Fibroblast of lung (primary cell): ENCODE data around the gene PCBD1. TPM values are rescaled to one million over a fixed set of nuclear protein-coding genes. Genes with fewer than 3 reads are reported as not detected.

Experiments used
- DNase-seq, 2 donors: peaks; one replicate each; pipeline versions ENCODE4 v3.0.0 to v3.0.0-alpha.2; 2010; ENCODE audit warnings: low read depth in 2 of 2
- H2AFZ ChIP-seq: 2 replicates; pipeline ENCODE4 v1.5.1; 2012; ENCODE audit warnings: low read length, control low read depth, inconsistent platforms
- H3K27ac ChIP-seq: 2 replicates; pipeline ENCODE4 v1.5.1; 2011; ENCODE audit warnings: low read length, control low read depth; ENCODE audit not compliant: insufficient read depth
- H3K27me3 ChIP-seq: 2 replicates; pipeline ENCODE4 v1.5.1; 2011; ENCODE audit warnings: mild to moderate bottlenecking, low read length; ENCODE audit not compliant: control insufficient read depth, insufficient read depth
- H3K36me3 ChIP-seq: 2 replicates; pipeline ENCODE4 v1.5.1; 2011; ENCODE audit warnings: low read length; ENCODE audit not compliant: control insufficient read depth, insufficient read depth
- H3K4me1 ChIP-seq: 2 replicates; pipeline ENCODE4 v1.5.1; 2011; ENCODE audit warnings: low read length; ENCODE audit not compliant: control insufficient read depth, insufficient read depth; ENCODE audit errors: extremely low read depth
- H3K4me2 ChIP-seq: 2 replicates; pipeline ENCODE4 v1.5.1; 2011; ENCODE audit warnings: low read length, control low read depth; ENCODE audit not compliant: insufficient read depth; ENCODE audit errors: extremely low read depth
- H3K4me3 ChIP-seq, 4 experiments: fragments of 200-600 bp in 1 of 4; sonication (generic) in 1 of 4; replicated peaks in 1 of 4; 2 replicates each; pipeline ENCODE4 v1.5.1; 2011 to 2016; ENCODE audit warnings: low read length in 4 of 4, low read depth in 3 of 4, mild to moderate bottlenecking in 3 of 4, control low read depth in 2 of 4, inconsistent platforms in 1 of 4, mixed read lengths in 1 of 4; ENCODE audit not compliant: insufficient read depth in 1 of 4; ENCODE audit errors: control extremely low read depth in 1 of 4
- H3K79me2 ChIP-seq: 2 replicates; pipeline ENCODE4 v1.5.1; 2012; ENCODE audit warnings: mild to moderate bottlenecking, low read length, inconsistent platforms; ENCODE audit not compliant: control insufficient read depth, insufficient read depth
- H3K9ac ChIP-seq: 2 replicates; pipeline ENCODE4 v1.5.1; 2011; ENCODE audit warnings: mild to moderate bottlenecking, low read length, control low read depth; ENCODE audit not compliant: insufficient read depth
- H3K9me3 ChIP-seq: 2 replicates; pipeline ENCODE4 v1.5.1; 2012; ENCODE audit warnings: low read depth, low read length; ENCODE audit not compliant: control insufficient read depth, insufficient read depth
- H4K20me1 ChIP-seq: 2 replicates; pipeline ENCODE4 v1.5.1; 2011; ENCODE audit warnings: low read length; ENCODE audit not compliant: control insufficient read depth, insufficient read depth; ENCODE audit errors: extremely low read depth
- EZH2 ChIP-seq: IDR thresholded peaks from 2 replicates; pipeline ENCODE4 v1.5.1; 2012; ENCODE audit warnings: low read length, control low read depth, mild to moderate bottlenecking; ENCODE audit errors: missing control alignments
- polyA plus RNA-seq, 2 donors: library from polyadenylated mRNA; depleted of rRNA in 1 of 2; stranded (reverse) in 1 of 2; unstranded in 1 of 2; fragments of >200 nt; gene quantifications; 2 replicates each; pipeline ENCODE4 v1.2.1, GENCODE V29; 2011 to 2012; ENCODE audit warnings: missing spikeins in 1 of 2
- total RNA-seq: library from RNA; depleted of rRNA; stranded (reverse); fragments of >200 nt; gene quantifications from 2 replicates; pipeline ENCODE4 v1.2.1, GENCODE V29; 2014
- TF ChIP-seq, protein P1 (sequence below), 2 donors: IDR thresholded peaks in 1 of 2; conservative IDR thresholded peaks in 1 of 2; 1 replicate in 1 of 2; 2 replicates in 1 of 2; pipeline ENCODE4 v1.5.1; 2011 to 2012; ENCODE audit warnings: low read length in 2 of 2, control low read depth in 1 of 2, inconsistent platforms in 1 of 2, low read depth in 1 of 2, mild to moderate bottlenecking in 1 of 2

Gene PCBD1
- total and polyA plus RNA-seq, 2 donors (not counting 1 experiment from before 2014, with no cell fraction given): 31.2 to 46.6 TPM

DNA sequence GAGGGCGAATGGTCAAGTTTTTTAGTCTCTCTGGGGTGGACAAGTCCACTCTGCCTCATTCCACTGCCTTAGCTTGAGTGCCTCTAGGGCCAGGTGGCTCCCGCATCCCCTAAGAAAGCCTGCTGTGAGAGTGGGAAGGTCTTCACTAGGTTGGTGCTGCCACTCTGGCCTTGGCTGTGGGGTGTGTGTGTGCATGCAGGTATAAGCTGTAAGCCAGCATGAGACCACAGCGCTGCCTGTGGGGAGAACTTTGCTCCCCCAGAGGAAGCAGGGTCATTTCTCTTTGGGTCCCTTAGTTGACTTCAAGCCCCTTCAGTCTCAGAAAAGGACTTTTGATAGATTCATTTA is 25.5 kb upstream of the PCBD1 start:
- Histone ChIP-seq H3K79me2 (no peaks in the 10 kb centered on the region), H3K36me3 (no peaks in the 10 kb centered on the region), H3K4me3 (no peak overlapping the region), H3K9me3 (no peaks in the 10 kb centered on the region), H3K27me3 (peaks cover 6% of the 10 kb centered on the region), H4K20me1 (no peaks in the 10 kb centered on the region), H2AFZ (no peak overlapping the region), H3K4me2 (no peak overlapping the region), H3K9ac (no peak overlapping the region), H3K27ac (no peak overlapping the region), H3K4me1 (no peaks in the 10 kb centered on the region)
- TF ChIP-seq, protein P1, sequence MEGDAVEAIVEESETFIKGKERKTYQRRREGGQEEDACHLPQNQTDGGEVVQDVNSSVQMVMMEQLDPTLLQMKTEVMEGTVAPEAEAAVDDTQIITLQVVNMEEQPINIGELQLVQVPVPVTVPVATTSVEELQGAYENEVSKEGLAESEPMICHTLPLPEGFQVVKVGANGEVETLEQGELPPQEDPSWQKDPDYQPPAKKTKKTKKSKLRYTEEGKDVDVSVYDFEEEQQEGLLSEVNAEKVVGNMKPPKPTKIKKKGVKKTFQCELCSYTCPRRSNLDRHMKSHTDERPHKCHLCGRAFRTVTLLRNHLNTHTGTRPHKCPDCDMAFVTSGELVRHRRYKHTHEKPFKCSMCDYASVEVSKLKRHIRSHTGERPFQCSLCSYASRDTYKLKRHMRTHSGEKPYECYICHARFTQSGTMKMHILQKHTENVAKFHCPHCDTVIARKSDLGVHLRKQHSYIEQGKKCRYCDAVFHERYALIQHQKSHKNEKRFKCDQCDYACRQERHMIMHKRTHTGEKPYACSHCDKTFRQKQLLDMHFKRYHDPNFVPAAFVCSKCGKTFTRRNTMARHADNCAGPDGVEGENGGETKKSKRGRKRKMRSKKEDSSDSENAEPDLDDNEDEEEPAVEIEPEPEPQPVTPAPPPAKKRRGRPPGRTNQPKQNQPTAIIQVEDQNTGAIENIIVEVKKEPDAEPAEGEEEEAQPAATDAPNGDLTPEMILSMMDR (conservative IDR thresholded peaks at IDR 0.05 in 1 of 2, IDR thresholded peaks at IDR 0.05 in 1 of 2; ENCODE audit: low read depth in 1 of 2, low read length in 2 of 2): no peak
- no peak for TF ChIP-seq EZH2
- DNase-seq: no peak

DNA sequence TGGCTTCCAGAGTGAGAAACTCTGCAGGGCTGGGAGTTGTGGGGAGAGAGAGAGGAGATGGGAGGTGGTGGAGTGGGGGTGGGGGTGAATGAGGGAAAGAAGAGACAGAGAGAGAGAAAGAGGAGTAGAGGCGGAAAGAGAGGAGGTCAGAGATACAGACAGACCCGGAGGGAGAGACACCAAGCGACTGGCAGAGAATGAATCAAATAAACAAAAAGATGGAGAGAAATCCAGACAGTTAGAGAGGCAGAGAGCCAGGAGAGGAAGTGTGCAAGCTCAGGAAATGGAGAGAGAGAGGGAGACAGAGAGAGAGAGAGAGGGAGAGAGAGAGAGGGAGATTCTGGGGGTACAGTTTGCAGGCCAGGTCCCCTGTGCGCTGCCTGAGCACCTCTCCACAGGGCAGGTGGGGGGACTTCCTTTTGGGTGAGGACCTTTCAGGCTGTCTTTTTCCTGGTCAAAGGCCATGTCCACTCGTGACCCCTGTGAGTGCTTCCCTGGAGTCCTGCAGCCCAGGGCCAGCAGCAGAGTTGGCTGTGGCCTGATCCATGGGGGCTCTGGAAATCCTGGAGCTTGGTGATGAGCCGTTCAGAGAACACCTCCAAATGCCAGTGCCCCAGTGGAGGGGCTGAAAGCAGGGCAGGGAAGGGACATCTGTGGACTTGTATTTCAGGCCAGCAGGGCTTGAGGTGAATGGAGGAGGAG is 25.0 kb upstream of the PCBD1 start:
- Histone ChIP-seq H3K27ac (no peak overlapping the region), H3K4me1 (no peaks in the 10 kb centered on the region), H2AFZ (no peak overlapping the region), H3K4me2 (no peak overlapping the region), H3K36me3 (no peaks in the 10 kb centered on the region), H3K4me3 (no peak overlapping the region), H3K79me2 (no peaks in the 10 kb centered on the region), H3K27me3 (peaks cover 6% of the 10 kb centered on the region), H3K9ac (no peak overlapping the region), H3K9me3 (no peaks in the 10 kb centered on the region), H4K20me1 (no peaks in the 10 kb centered on the region)
- TF ChIP-seq EZH2: no peak
- TF ChIP-seq, protein P1 (conservative IDR thresholded peaks at IDR 0.05 in 1 of 2, IDR thresholded peaks at IDR 0.05 in 1 of 2; ENCODE audit: low read depth in 1 of 2, low read length in 2 of 2): no peak
- no peak for DNase-seq

DNA sequence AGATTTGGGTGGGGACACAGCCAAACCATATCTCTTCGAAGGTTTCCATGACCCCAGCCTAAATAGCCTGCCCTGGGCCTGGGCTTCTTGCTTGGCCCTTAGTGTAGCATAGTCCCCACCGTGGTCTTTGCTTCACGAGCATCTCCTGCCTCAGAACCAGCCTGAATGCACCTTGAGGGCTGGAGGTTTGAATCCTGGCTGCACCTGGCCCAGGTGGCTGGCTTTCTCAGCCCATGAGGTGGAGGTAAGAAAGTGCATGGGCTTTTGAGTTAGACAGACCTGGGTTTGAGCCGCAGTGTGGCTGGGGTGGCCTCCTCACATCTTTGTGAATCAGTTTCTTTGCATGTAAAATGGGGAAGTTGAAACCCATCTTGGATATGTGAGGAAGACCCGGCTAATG is 24.2 kb upstream of the PCBD1 start:
- DNase-seq: no peak
- H3K4me1 ChIP-seq: no peaks in the 10 kb centered on the region
- H3K9ac ChIP-seq: no peak overlapping the region
- no peaks in the 10 kb centered on the region for H3K36me3 ChIP-seq
- H3K27ac ChIP-seq: no peak overlapping the region
- no peak overlapping the region for H3K4me2 ChIP-seq
- H3K9me3 ChIP-seq: no peaks in the 10 kb centered on the region
- peaks cover 7% of the 10 kb centered on the region for H3K27me3 ChIP-seq
- H3K4me3 ChIP-seq: no peak overlapping the region
- H3K79me2 ChIP-seq: no peaks in the 10 kb centered on the region
- H4K20me1 ChIP-seq: no peaks in the 10 kb centered on the region
- TF ChIP-seq EZH2: no peak
- TF ChIP-seq, protein P1 (conservative IDR thresholded peaks at IDR 0.05 in 1 of 2, IDR thresholded peaks at IDR 0.05 in 1 of 2; ENCODE audit: low read depth in 1 of 2, low read length in 2 of 2): no peak
- H2AFZ ChIP-seq: no peak overlapping the region
